ENCODE data around the gene FAM83G.

FAM83G gene

GRCh38 chr17:19006698-19007097 is 2.1 kb upstream of the FAM83G start:
- DNase-seq: no peak

GRCh38 chr17:19005789-19006430 is 1.3 kb upstream of the FAM83G start:
- DNase-seq: no peak

GRCh38 chr17:19005137-19005773 is 691 bp upstream of the FAM83G start:
- no peak for DNase-seq

- no peak for DNase-seq
Measured at GRCh38 chr17:19003543-19004420, 782 bp downstream of the FAM83G start.

GRCh38 chr17:19002805-19003542 is 1.6 kb downstream of the FAM83G start:
- DNase-seq: no peak

- DNase-seq: no peak
Measured at GRCh38 chr17:19001907-19002590, 2.5 kb downstream of the FAM83G start.

GRCh38 chr17:19000531-19001325 is 3.8 kb downstream of the FAM83G start:
- no peak for DNase-seq

GRCh38 chr17:18999911-19000310 is 4.7 kb downstream of the FAM83G start:
- no peak for DNase-seq

- DNase-seq: no peak
Measured at GRCh38 chr17:18999394-18999793, 5.2 kb downstream of the FAM83G start.

GRCh38 chr17:18997650-18998196 is 6.8 kb downstream of the FAM83G start:
- DNase-seq: no peak

GRCh38 chr17:18996458-18996857 is 8.1 kb downstream of the FAM83G start:
- no peak for DNase-seq

GRCh38 chr17:18995220-18995619 is 9.3 kb downstream of the FAM83G start:
- DNase-seq: no peak

GRCh38 chr17:18994631-18995030 is 9.9 kb downstream of the FAM83G start:
- DNase-seq: no peak

GRCh38 chr17:18993905-18994526 is 10.5 kb downstream of the FAM83G start:
- no peak for DNase-seq

- no peak for DNase-seq
Measured at GRCh38 chr17:18992454-18993130, 12.0 kb downstream of the FAM83G start.

GRCh38 chr17:18991531-18992315 is 12.8 kb downstream of the FAM83G start:
- DNase-seq: no peak

- no peak for DNase-seq
Measured at GRCh38 chr17:18990331-18990730, 14.2 kb downstream of the FAM83G start.

GRCh38 chr17:18988546-18989173 is 15.9 kb downstream of the FAM83G start:
- DNase-seq: no peak

Measured in NCI-H2029 treated with DMSO at 0.1 percent for 48 hours (cell line).